OCI-LY1 (cell line): Measurements from ENCODE around the gene CTDSPL.

Experiments used
- H2AFZ ChIP-seq: fragments of 200-600 bp; sonication (generic), shearing (Covaris generic); 2 replicates; pipeline ENCODE4 v1.6.0; 2014; ENCODE audit warnings: antibody characterized with exemption, mild to moderate bottlenecking, low read length
- H3F3A ChIP-seq: fragments of 200-600 bp; sonication (generic), shearing (Covaris generic); 2 replicates; pipeline ENCODE4 v1.6.0; 2014; ENCODE audit warnings: mild to moderate bottlenecking, antibody characterized with exemption, low read length, moderate library complexity; ENCODE audit not compliant: insufficient read depth
- H3K27ac ChIP-seq: fragments of 200-600 bp; sonication (generic); 2 replicates; pipeline ENCODE4 v1.5.1; 2014; ENCODE audit warnings: low read length, mixed run types, mild to moderate bottlenecking, low read depth; ENCODE audit not compliant: poor library complexity, severe bottlenecking
- H3K27me3 ChIP-seq: fragments of 200-600 bp; sonication (generic); 2 replicates; pipeline ENCODE4 v1.6.0; 2014; ENCODE audit warnings: antibody characterized with exemption, mild to moderate bottlenecking, low read length, moderate library complexity; ENCODE audit not compliant: insufficient read depth
- H3K36me3 ChIP-seq: fragments of 200-600 bp; sonication (generic); 2 replicates; pipeline ENCODE4 v1.6.1; 2014; ENCODE audit warnings: mild to moderate bottlenecking, antibody characterized with exemption, low read length, moderate library complexity, mixed read lengths; ENCODE audit not compliant: insufficient read depth
- H3K4me1 ChIP-seq: fragments of 200-600 bp; sonication (generic); 2 replicates; pipeline ENCODE4 v1.5.1; 2014; ENCODE audit warnings: mild to moderate bottlenecking, low read length, moderate library complexity; ENCODE audit not compliant: insufficient read depth, severe bottlenecking
- H3K4me2 ChIP-seq: fragments of 200-600 bp; sonication (generic), shearing (Covaris generic); 2 replicates; pipeline ENCODE4 v1.6.1; 2014; ENCODE audit warnings: low read length
- H3K4me3 ChIP-seq: fragments of 200-600 bp; sonication (generic); 2 replicates; pipeline ENCODE4 v1.5.1; 2014; ENCODE audit warnings: low read length, low read depth, mild to moderate bottlenecking, mixed read lengths; ENCODE audit not compliant: poor library complexity, severe bottlenecking
- H3K79me2 ChIP-seq: fragments of 200-600 bp; shearing (Covaris generic); 2 replicates; pipeline ENCODE4 v1.6.1; 2016; ENCODE audit warnings: mixed run types, low read length, mixed read lengths; ENCODE audit not compliant: insufficient read depth
- H3K9ac ChIP-seq: fragments of 200-600 bp; sonication (generic), shearing (Covaris generic); 2 replicates; pipeline ENCODE4 v1.6.1; 2014; ENCODE audit warnings: mild to moderate bottlenecking, low read length, mixed read lengths
- H3K9me2 ChIP-seq: fragments of 200-600 bp; sonication (generic), shearing (Covaris generic); 2 replicates; pipeline ENCODE4 v1.6.1; 2014; ENCODE audit warnings: low read depth, mild to moderate bottlenecking, low read length, mixed read lengths
- H3K9me3 ChIP-seq: fragments of 200-600 bp; shearing (Covaris generic); 2 replicates; pipeline ENCODE4 v1.6.1; 2014; ENCODE audit warnings: low read length, mixed read lengths
- H4K20me1 ChIP-seq: fragments of 200-600 bp; sonication (generic), shearing (Covaris generic); 2 replicates; pipeline ENCODE4 v1.6.0; 2016; ENCODE audit warnings: mild to moderate bottlenecking, low read length; ENCODE audit not compliant: insufficient read depth
- CTCF ChIP-seq: fragments of 200-600 bp; sonication (generic), shearing (Covaris generic); IDR thresholded peaks from 2 replicates; pipeline ENCODE4 v1.5.1; 2017; ENCODE audit warnings: mild to moderate bottlenecking, antibody characterized with exemption, low read length, moderate library complexity, mixed read lengths
- EZH2 ChIP-seq: fragments of 200-600 bp; sonication (generic), shearing (Covaris generic); IDR thresholded peaks from 2 replicates; pipeline ENCODE4 v1.8.0; 2017; ENCODE audit warnings: borderline replicate concordance, mixed run types, mild to moderate bottlenecking, antibody characterized with exemption, low read length, moderate library complexity, mixed read lengths

Gene CTDSPL

GRCh38 chr3:37988931-37989525, 127.3 kb downstream of the CTDSPL start:
- Histone ChIP-seq H3K4me3 (no peak overlapping the region), H3K36me3 (no peaks in the 10 kb centered on the region), H3K9me2 (no peaks in the 10 kb centered on the region), H3K9ac (no peak overlapping the region), H3K27me3 (no peaks in the 10 kb centered on the region; the same call in 1 of the 2 replicates), H3K79me2 (no peaks in the 10 kb centered on the region), H3K9me3 (no peaks in the 10 kb centered on the region), H3K4me2 (no peak overlapping the region), H4K20me1 (no peaks in the 10 kb centered on the region), H3K4me1 (peaks cover 7% of the 10 kb centered on the region), H3F3A (no peaks in the 10 kb centered on the region), H2AFZ (no peak overlapping the region), H3K27ac (no peak overlapping the region)
- TF ChIP-seq EZH2 (no peak), CTCF (no peak)

- Histone ChIP-seq H3K9me3 (no peaks in the 10 kb centered on the region), H3K4me2 (no peak overlapping the region), H4K20me1 (no peaks in the 10 kb centered on the region), H3F3A (no peaks in the 10 kb centered on the region), H3K4me1 (peaks cover 16% of the 10 kb centered on the region), H3K27me3 (no peaks in the 10 kb centered on the region), H3K9me2 (no peaks in the 10 kb centered on the region), H3K79me2 (no peaks in the 10 kb centered on the region), H3K9ac (no peak overlapping the region), H3K27ac (no peak overlapping the region), H3K4me3 (no peak overlapping the region), H3K36me3 (no peaks in the 10 kb centered on the region), H2AFZ (no peak overlapping the region)
- TF ChIP-seq CTCF (no peak), EZH2 (no peak)
Observed at GRCh38 chr3:37989821-37990480, 128.3 kb downstream of the CTDSPL start.

- no peaks in the 10 kb centered on the region for H3K79me2 ChIP-seq
- no peak within 1 kb of the TSS for H3K4me3 ChIP-seq
- H3K4me2 ChIP-seq, result no peak within 1 kb of the TSS
- H3K27ac ChIP-seq, result no peak within 1 kb of the TSS
- no peaks in the 10 kb centered on the region for H3F3A ChIP-seq
- no peaks in the 10 kb centered on the region for H3K27me3 ChIP-seq
- H2AFZ ChIP-seq, result no peak within 1 kb of the TSS
- H3K36me3 ChIP-seq, result no peaks in the 10 kb centered on the region
- H4K20me1 ChIP-seq, result no peaks in the 10 kb centered on the region
- TF ChIP-seq CTCF, result no peak
- TF ChIP-seq EZH2, result no peak
- no peak within 1 kb of the TSS for H3K9ac ChIP-seq
- no peaks in the 10 kb centered on the region for H3K9me3 ChIP-seq
- no peaks in the 10 kb centered on the region for H3K9me2 ChIP-seq
- H3K4me1 ChIP-seq, result peaks cover 22% of the 10 kb centered on the region
Observed at GRCh38 chr3:37990527-37990926, 128.8 kb downstream of the CTDSPL start, which contains the start of gene VILL. Gene VILL (plus strand): TSS chr3:37990786. CDS start chr3:37993673, 2,887 bp downstream.
